Measurements from ENCODE around the gene ZNF785. TPM values are rescaled to one million over a fixed set of nuclear protein-coding genes. Genes with fewer than 3 reads are reported as not detected.

Gene ZNF785
- total RNA-seq, 3 donors from 2014 or later (not counting 1 experiment from before 2014, with no cell fraction given): 7.5 to 15.2 (median 10.4) TPM

DNA sequence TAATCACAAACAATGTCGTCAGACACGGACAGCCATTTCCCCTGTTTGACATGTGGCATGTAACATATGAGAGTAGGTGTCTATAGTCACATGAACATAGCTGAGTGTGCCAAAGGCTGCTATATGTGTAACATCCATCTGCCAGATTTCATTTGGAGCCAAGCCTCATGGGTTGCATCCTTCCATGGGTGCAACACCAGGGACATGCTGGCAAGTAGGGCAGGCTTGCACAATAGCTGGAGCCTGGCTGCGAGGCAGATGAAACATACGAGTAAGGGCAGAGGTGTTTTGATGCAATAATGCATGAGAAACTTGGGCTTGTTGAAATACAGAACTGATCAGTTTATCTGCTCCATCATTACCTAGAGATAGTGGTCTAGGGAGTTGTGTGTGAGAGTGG is 33.7 kb upstream of the ZNF785 start:
- Mint-ChIP-seq H3K27ac (no peak overlapping the region), H3K36me3 (no peaks in the 10 kb centered on the region), H3K4me1 (peaks cover 0 to 4% of the 10 kb centered on the region in 2 donors), H3K4me3 (no peak overlapping the region), H3K27me3 (ENCODE audit: low read depth in 2 of 2) (peaks cover 2 to 16% of the 10 kb centered on the region in 2 donors), H3K9me3 (no peaks in the 10 kb centered on the region)
- Histone ChIP-seq H3K27me3 (ENCODE audit: control insufficient read depth, insufficient read depth, low read length) (no peaks in the 10 kb centered on the region), H3K4me1 (ENCODE audit: control insufficient read depth, insufficient read depth, low read length) (no peaks in the 10 kb centered on the region), H3K9me3 (ENCODE audit: control insufficient read depth, insufficient read depth, low read length) (no peaks in the 10 kb centered on the region), H3K36me3 (ENCODE audit: control insufficient read depth, insufficient read depth, low read length) (no peaks in the 10 kb centered on the region), H3K4me3 (ENCODE audit: low read length) (no peak overlapping the region), H3K27ac (ENCODE audit: low read length) (no peak overlapping the region)
- no peak for ATAC-seq
- intact Hi-C loops (cut with micrococcal nuclease): no loop called here
- TF ChIP-seq, protein P1, sequence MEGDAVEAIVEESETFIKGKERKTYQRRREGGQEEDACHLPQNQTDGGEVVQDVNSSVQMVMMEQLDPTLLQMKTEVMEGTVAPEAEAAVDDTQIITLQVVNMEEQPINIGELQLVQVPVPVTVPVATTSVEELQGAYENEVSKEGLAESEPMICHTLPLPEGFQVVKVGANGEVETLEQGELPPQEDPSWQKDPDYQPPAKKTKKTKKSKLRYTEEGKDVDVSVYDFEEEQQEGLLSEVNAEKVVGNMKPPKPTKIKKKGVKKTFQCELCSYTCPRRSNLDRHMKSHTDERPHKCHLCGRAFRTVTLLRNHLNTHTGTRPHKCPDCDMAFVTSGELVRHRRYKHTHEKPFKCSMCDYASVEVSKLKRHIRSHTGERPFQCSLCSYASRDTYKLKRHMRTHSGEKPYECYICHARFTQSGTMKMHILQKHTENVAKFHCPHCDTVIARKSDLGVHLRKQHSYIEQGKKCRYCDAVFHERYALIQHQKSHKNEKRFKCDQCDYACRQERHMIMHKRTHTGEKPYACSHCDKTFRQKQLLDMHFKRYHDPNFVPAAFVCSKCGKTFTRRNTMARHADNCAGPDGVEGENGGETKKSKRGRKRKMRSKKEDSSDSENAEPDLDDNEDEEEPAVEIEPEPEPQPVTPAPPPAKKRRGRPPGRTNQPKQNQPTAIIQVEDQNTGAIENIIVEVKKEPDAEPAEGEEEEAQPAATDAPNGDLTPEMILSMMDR (IDR thresholded peaks at IDR 0.05): no peak
- WGBS (ENCODE audit: insufficient coverage): 86% methylated on average over 4 of the region's 4 CpGs
- no peak for DNase-seq

DNA sequence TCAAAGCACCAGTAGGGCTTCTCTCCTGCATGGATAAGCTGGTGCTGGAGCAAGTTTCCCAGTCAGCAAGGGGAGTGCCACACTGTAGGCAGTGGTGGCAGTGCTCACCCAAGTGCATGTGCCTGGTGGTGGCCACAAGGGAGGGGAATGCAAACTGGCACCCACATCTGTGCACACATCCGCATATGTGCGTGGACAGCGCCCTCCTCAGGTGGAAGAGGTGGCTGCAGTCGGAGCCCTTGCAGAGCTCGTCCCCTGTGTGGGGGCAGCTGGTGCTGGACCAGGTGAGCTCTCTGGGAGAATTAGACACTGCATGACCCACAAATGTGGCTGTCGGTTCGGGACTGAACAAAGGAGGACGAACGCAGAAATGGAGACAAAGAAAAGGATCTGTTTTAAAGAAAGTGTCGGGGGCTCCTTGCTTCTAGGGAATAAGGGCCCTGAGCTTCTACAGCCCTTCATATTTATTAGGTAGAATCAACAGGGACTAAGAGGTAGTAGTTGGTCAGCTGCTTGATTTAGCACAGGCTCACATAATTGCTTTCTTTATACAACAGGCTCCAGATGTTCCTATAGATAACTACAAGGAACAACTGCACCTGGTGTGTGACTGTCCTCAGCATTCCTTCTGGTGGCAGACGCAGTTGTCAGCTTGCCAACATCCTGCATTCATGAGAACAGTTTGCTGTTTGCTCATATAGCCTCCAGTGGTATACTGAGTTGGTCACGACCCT is 30.0 kb upstream of the ZNF785 start:
- TF ChIP-seq, protein P1 (IDR thresholded peaks at IDR 0.05): peak; percentile 47
- H3K27ac Mint-ChIP-seq: no peak overlapping the region

DNA sequence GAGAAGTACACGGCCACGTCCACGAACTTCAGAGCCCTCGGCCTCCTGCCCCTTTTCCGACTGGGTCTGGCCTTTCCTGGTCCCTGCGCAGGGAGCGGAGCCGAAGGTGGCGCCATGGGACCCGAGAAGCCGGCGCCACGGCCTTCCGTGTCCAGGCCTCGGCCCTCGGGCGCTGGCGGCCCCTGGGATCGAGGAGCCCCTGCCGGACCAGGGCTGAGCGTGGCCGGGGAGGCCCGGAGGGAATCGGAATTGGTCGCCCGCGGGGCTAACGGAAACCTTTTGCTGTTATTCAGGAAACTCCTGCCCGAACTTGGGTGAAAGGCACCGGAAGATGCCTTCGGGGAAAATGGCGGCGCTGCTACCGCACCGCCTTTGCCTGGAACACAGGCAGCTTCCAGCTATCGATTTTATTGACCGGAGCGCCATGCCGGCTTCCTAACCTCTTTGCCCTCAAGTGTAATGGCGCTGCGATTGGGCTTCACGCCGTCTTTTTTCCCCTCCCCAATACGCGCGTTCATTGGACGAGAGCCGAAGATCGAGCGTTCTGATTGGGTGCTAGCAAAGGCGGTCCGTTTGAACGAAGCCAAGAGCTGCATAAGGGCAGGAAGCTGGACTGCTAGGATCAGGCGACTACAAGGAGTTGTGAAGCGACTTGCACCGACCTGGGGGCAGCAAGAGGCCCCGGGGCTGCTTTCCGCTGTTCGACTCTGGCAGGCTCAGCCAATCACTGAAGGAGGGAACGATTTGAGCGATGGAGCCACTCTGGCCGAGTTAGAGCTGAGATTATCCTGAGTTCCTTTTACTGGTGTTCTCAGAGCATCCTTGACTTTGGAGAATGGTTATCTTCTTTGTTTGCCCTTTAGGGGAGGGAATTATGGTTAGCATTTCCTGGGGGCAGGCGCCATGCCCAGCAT is 24.7 kb upstream of the ZNF785 start, which contains the start of gene ZNF689:
ZNF689 (minus strand) TSS at position 464 of the 914 bp plus-strand sequence; CDS start at position 116, 348 bp downstream.
- peak within 1 kb of the TSS; percentile 96 for H3K4me3 Mint-ChIP-seq
- under 1% methylated on average over 62 of the region's 63 CpGs for WGBS (ENCODE audit: insufficient coverage)
- H3K27ac ChIP-seq (ENCODE audit: low read length): peak within 1 kb of the TSS; percentile 82
- H3K4me1 ChIP-seq (ENCODE audit: control insufficient read depth, insufficient read depth, low read length): peaks cover 17% of the 10 kb centered on the region
- TF ChIP-seq, protein P1 (IDR thresholded peaks at IDR 0.05): no peak
- peak within 1 kb of the TSS; percentile 62 for H3K4me3 ChIP-seq (ENCODE audit: low read length)
- intact Hi-C loops (cut with micrococcal nuclease): no loop called here
- ATAC-seq: peak; percentile 90 to 93 (median 92)
- peak; percentile 96 to 98 for DNase-seq
- no peaks in the 10 kb centered on the region for H3K27me3 Mint-ChIP-seq (ENCODE audit: low read depth in 2 of 2)
- H3K27ac Mint-ChIP-seq: peak within 1 kb of the TSS; percentile 91 to 96
- H3K9me3 Mint-ChIP-seq: no peaks in the 10 kb centered on the region
- H3K27me3 ChIP-seq (ENCODE audit: control insufficient read depth, insufficient read depth, low read length): no peaks in the 10 kb centered on the region
- H3K36me3 ChIP-seq (ENCODE audit: control insufficient read depth, insufficient read depth, low read length): peaks cover 2% of the 10 kb centered on the region
- peaks cover 5 to 14% of the 10 kb centered on the region in 2 donors for H3K4me1 Mint-ChIP-seq
- no peaks in the 10 kb centered on the region for H3K9me3 ChIP-seq (ENCODE audit: control insufficient read depth, insufficient read depth, low read length)
- H3K36me3 Mint-ChIP-seq: no peaks in the 10 kb centered on the region

More for the DNA sequence above, 30.0 kb upstream of the ZNF785 start:
- Mint-ChIP-seq H3K4me3 (no peak overlapping the region), H3K9me3 (no peaks in the 10 kb centered on the region), H3K4me1 (peaks cover 1 to 5% of the 10 kb centered on the region in 2 donors), H3K36me3 (no peaks in the 10 kb centered on the region), H3K27me3 (ENCODE audit: low read depth in 2 of 2) (peaks cover 0 to 2% of the 10 kb centered on the region in 2 donors)
- ATAC-seq (peak; percentile 82 to 87 (median 84)), DNase-seq (peak; percentile 58 to 79)
- H3K27me3 ChIP-seq (ENCODE audit: control insufficient read depth, insufficient read depth, low read length): no peaks in the 10 kb centered on the region
- H3K27ac ChIP-seq (ENCODE audit: low read length): no peak overlapping the region
- no peak overlapping the region for H3K4me3 ChIP-seq (ENCODE audit: low read length)
- no peaks in the 10 kb centered on the region for H3K36me3 ChIP-seq (ENCODE audit: control insufficient read depth, insufficient read depth, low read length)
- intact Hi-C loops (cut with micrococcal nuclease): no loop called here
- WGBS (ENCODE audit: insufficient coverage): 70% methylated on average over 11 of the region's 12 CpGs
- peaks cover 4% of the 10 kb centered on the region for H3K4me1 ChIP-seq (ENCODE audit: control insufficient read depth, insufficient read depth, low read length)
- no peaks in the 10 kb centered on the region for H3K9me3 ChIP-seq (ENCODE audit: control insufficient read depth, insufficient read depth, low read length)

All from natural killer cell (primary cell).